ENCODE results near the gene LRCH3. TPM values are rescaled to one million over a fixed set of nuclear protein-coding genes. Genes with fewer than 3 reads are reported as not detected.

The LRCH3 gene
- total RNA-seq, 1 donor from 2014 or later: 43.5 TPM

DNA sequence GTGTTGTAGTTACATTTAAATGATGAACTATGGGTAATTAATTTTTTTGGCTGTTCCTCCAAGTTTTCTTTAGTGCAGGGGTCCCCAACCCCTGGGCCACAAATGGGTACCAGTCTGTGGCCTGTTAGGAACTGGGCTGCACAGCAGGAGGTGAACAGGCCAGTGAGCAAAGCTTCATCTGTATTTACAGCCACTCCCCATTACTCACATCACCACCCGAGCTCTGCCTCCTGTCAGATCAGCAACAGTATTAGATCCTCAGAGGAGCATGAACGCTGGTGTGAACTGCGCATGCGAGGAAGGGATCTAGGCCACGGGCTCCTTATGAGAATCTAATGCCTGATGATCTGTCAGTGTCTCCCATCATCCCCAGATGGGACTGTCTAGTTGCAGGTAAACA lies 83.0 kb downstream of the LRCH3 start:
- Histone ChIP-seq H3K4me3 (no peak overlapping the region), H3K9me3 (no peaks in the 10 kb centered on the region), H3K27ac (no peak overlapping the region), H3K4me1 (no peaks in the 10 kb centered on the region), H3K27me3 (no peaks in the 10 kb centered on the region), H3K36me3 (peaks cover 80% of the 10 kb centered on the region)
- no peak for DNase-seq
- ATAC-seq: no peak
- intact Hi-C loops (cut with DNase I): no loop called here
- TF ChIP-seq, protein P1, sequence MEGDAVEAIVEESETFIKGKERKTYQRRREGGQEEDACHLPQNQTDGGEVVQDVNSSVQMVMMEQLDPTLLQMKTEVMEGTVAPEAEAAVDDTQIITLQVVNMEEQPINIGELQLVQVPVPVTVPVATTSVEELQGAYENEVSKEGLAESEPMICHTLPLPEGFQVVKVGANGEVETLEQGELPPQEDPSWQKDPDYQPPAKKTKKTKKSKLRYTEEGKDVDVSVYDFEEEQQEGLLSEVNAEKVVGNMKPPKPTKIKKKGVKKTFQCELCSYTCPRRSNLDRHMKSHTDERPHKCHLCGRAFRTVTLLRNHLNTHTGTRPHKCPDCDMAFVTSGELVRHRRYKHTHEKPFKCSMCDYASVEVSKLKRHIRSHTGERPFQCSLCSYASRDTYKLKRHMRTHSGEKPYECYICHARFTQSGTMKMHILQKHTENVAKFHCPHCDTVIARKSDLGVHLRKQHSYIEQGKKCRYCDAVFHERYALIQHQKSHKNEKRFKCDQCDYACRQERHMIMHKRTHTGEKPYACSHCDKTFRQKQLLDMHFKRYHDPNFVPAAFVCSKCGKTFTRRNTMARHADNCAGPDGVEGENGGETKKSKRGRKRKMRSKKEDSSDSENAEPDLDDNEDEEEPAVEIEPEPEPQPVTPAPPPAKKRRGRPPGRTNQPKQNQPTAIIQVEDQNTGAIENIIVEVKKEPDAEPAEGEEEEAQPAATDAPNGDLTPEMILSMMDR (IDR thresholded peaks at IDR 0.05): no peak

DNA sequence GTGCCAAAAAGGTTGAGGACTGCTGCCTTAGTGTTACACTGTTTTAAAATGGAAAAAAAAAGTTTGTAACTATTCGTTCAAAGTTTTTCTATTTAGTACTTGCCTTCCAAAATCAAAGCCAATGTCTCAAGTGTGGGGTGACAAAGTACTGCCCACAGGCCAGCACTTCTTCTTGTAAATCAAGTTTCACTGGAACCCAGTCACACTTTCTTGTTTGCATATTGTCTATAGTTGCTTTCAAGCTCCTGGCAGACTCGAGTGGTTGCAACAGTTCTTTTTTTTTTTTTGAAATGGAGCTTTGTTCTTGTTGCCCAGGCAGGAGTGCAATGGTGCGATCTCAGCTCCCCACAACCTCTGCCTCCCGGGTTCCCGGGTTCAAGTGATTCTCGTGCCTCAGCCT lies 83.6 kb downstream of the LRCH3 start:
- ATAC-seq (no peak), DNase-seq (no peak)
- Histone ChIP-seq H3K27ac (no peak overlapping the region), H3K4me3 (no peak overlapping the region), H3K9me3 (no peaks in the 10 kb centered on the region), H3K36me3 (peaks cover 80% of the 10 kb centered on the region), H3K4me1 (no peaks in the 10 kb centered on the region), H3K27me3 (no peaks in the 10 kb centered on the region)
- TF ChIP-seq, protein P1 (IDR thresholded peaks at IDR 0.05): no peak
- intact Hi-C loops (cut with DNase I): no loop called here

DNA sequence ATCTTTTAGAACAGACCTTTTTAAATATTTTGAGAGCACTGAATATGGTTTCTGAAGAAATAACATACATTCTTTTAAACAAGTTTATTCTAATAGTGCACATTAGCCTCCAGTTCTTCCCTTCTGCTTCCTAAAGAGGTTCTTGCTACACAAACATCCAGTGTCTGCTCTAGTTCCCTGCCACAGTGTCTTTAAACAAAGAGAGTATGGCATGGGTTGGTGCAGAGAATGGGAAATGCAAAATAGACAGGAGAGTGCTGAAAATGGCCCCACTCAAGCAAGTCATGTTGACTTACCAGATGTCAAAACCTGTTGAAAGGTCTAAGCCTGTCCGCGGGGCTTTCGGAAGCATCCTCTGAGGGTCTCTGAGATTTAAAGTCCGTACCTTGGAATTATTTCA lies 86.8 kb downstream of the LRCH3 start:
- DNase-seq (no peak), ATAC-seq (no peak)
- Histone ChIP-seq H3K4me3 (no peak overlapping the region), H3K9me3 (no peaks in the 10 kb centered on the region), H3K4me1 (no peaks in the 10 kb centered on the region), H3K27ac (no peak overlapping the region), H3K36me3 (peaks cover 57% of the 10 kb centered on the region), H3K27me3 (no peaks in the 10 kb centered on the region)
- TF ChIP-seq, protein P1 (IDR thresholded peaks at IDR 0.05): no peak
- intact Hi-C loops (cut with DNase I): no loop called here

DNA sequence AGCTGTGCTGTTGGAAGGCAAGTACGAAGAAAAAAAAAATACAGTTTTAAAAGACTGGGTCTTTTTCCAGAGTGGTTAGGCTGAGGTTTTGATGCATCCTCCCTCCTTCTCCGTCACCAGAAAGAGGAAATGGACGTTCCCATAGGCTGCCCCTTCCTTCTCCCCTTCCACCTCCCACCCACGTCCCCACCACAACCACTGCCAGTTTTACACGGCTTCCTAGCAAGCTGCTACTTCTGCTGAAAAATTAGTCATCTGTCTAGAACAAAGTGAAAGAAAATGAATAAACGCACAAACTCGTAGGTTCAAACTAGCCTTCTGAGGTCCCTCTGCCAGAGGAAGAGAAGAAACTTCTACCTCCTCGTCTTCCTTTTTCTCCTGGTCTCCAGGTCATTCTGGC lies 87.4 kb downstream of the LRCH3 start:
- Histone ChIP-seq H3K4me1 (no peaks in the 10 kb centered on the region), H3K27ac (no peak overlapping the region), H3K4me3 (no peak overlapping the region), H3K9me3 (no peaks in the 10 kb centered on the region), H3K36me3 (peaks cover 52% of the 10 kb centered on the region), H3K27me3 (no peaks in the 10 kb centered on the region)
- TF ChIP-seq, protein P1 (IDR thresholded peaks at IDR 0.05): no peak
- intact Hi-C loops (cut with DNase I): no loop called here
- ATAC-seq (peak; percentile 92), DNase-seq (peak; percentile 77)

DNA sequence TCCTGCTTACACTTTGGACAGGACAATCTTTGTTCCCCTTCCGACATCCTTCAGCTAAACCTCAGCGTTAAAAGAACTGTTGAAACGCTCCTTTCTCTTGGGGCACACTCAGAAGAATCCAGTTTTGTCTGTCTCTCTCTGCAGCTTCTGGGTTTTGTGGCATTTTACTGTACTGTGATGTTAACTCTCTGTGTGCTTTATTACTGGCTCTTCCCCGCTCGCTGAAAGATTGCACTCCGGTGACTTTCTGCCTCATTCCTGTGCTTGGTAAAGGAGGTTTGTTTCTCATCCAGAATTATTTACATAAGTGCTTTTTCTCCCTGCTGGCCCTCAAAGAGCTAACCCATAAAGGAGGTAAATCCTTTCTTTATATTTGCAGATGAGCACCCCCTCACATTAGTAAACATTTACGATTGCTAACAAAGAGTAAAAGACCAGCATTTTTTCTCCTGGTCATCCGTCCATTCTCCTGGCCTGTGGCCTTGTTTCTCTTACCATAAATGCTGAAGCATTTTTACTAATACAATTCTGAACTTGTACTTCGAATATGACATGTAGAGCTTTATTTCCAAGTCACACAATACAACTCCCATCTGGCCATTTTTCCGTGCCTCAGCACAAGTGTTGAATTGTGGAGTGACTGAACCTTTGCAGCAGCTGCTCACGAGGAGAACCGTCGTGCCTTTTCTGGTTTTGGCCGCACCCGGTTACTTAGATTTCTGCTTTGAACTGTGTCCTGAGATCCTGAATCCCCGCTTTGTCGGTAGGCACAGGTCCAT lies 89.6 kb downstream of the LRCH3 start:
- TF ChIP-seq, protein P1 (IDR thresholded peaks at IDR 0.05): no peak
- Histone ChIP-seq H3K9me3 (no peaks in the 10 kb centered on the region), H3K36me3 (peaks cover 42% of the 10 kb centered on the region), H3K27me3 (no peaks in the 10 kb centered on the region), H3K4me1 (no peaks in the 10 kb centered on the region), H3K4me3 (no peak overlapping the region), H3K27ac (no peak overlapping the region)
- intact Hi-C loops (cut with DNase I): no loop called here
- ATAC-seq (no peak), DNase-seq (no peak)
